H1 (cell line): ENCODE results near the gene ZNF284. TPM values are rescaled to one million over a fixed set of nuclear protein-coding genes. Genes with fewer than 3 reads are reported as not detected.

ENCODE experiments used
- CTCF ChIA-PET: fragments of 300-600 bp; sonication (Branson Sonifier 250); formaldehyde crosslinking; loops from one replicate; lab custom pipeline; 2021; ENCODE audit not compliant: partially characterized antibody; lab: Charles Lee
- POLR2A ChIA-PET: fragments of 300-600 bp; sonication (Branson Sonifier 250); formaldehyde crosslinking; loops from one replicate; lab custom pipeline; 2021; ENCODE audit warnings: inconsistent platforms; ENCODE audit not compliant: partially characterized antibody; lab: Charles Lee
- DNase-seq, 2 experiments: peaks; one replicate each; pipeline versions ENCODE4 v3.0.0 to v3.0.0-alpha.2; 2010 to 2022; ENCODE audit warnings: low spot score in 2 of 2, low read depth in 1 of 2, mixed read lengths in 1 of 2
- FAIRE-seq: peaks from 2 replicates; lab custom pipeline; 2011; peaks lifted over from hg19 to GRCh38; lab: Jason Lieb, UNC
- H2AFZ ChIP-seq: 2 replicates; pipeline ENCODE4 v1.8.1; 2012; ENCODE audit warnings: low read length, inconsistent platforms
- H2AK5ac ChIP-seq: 2 replicates; pipeline ENCODE4 v1.6.1; 2013; ENCODE audit warnings: low read depth, low read length
- H2BK120ac ChIP-seq: replicated peaks from 2 replicates; pipeline ENCODE3; 2013; ENCODE audit warnings: low read depth, low read length, inconsistent platforms
- H2BK12ac ChIP-seq: 2 replicates; pipeline ENCODE4 v1.6.1; 2013; ENCODE audit warnings: low read depth, low read length
- H2BK15ac ChIP-seq: 2 replicates; pipeline ENCODE4 v1.6.1; 2013; ENCODE audit warnings: low read length
- H2BK20ac ChIP-seq: 2 replicates; pipeline ENCODE4 v1.6.1; 2013; ENCODE audit warnings: low read length
- H2BK5ac ChIP-seq: 2 replicates; pipeline ENCODE4 v1.6.1; 2013; ENCODE audit warnings: low read depth, low read length
- H3K14ac ChIP-seq: 2 replicates; pipeline ENCODE4 v1.6.1; 2013; ENCODE audit warnings: inconsistent platforms; ENCODE audit not compliant: insufficient read length
- H3K18ac ChIP-seq: 2 replicates; pipeline ENCODE4 v1.6.1; 2013; ENCODE audit warnings: low read length; ENCODE audit errors: extremely low read depth
- H3K23ac ChIP-seq: 2 replicates; pipeline ENCODE4 v1.6.1; 2013; ENCODE audit warnings: inconsistent platforms; ENCODE audit not compliant: insufficient read length
- H3K23me2 ChIP-seq: 2 replicates; pipeline ENCODE4 v1.6.1; 2013; ENCODE audit warnings: low read depth, low read length
- H3K27ac ChIP-seq: 2 replicates; pipeline ENCODE4 v1.6.1; 2011; ENCODE audit warnings: low read depth, low read length, inconsistent platforms
- H3K27me3 ChIP-seq, 4 experiments: replicated peaks in 1 of 4; 1 replicate in 1 of 4; 2 replicates in 3 of 4; pipeline versions ENCODE4 v1.6.1 to v1.8.1; 2011 to 2013; ENCODE audit warnings: low read length in 3 of 4, mild to moderate bottlenecking in 3 of 4, inconsistent platforms in 2 of 4, mixed read lengths in 2 of 4, moderate library complexity in 1 of 4; ENCODE audit not compliant: control insufficient read depth in 3 of 4, insufficient read depth in 3 of 4; ENCODE audit errors: extremely low read depth in 1 of 4
- H3K36me3 ChIP-seq, 4 experiments: 2 replicates each; pipeline versions ENCODE4 v1.6.1 to v1.8.1; 2011 to 2013; ENCODE audit warnings: mild to moderate bottlenecking in 4 of 4, low read length in 3 of 4, moderate library complexity in 2 of 4, control low read depth in 1 of 4, inconsistent platforms in 1 of 4; ENCODE audit not compliant: insufficient read depth in 4 of 4, control insufficient read depth in 2 of 4
- H3K4ac ChIP-seq: replicated peaks from 2 replicates; pipeline ENCODE3; 2013; ENCODE audit warnings: low read length, low read depth, mixed read lengths, inconsistent platforms; ENCODE audit not compliant: insufficient read length
- H3K4me1 ChIP-seq, 4 experiments: replicated peaks in 1 of 4; 1 replicate in 1 of 4; 2 replicates in 3 of 4; pipeline versions ENCODE4 v1.6.1 to v1.8.1; 2011 to 2013; ENCODE audit warnings: low read length in 3 of 4, inconsistent platforms in 2 of 4, mixed read lengths in 1 of 4; ENCODE audit not compliant: insufficient read depth in 4 of 4, control insufficient read depth in 3 of 4
- H3K4me2 ChIP-seq, 2 experiments: 2 replicates each; pipeline versions ENCODE4 v1.6.1 to v1.8.1; 2011 to 2013; ENCODE audit warnings: low read depth in 2 of 2, low read length in 2 of 2, control low read depth in 1 of 2, inconsistent platforms in 1 of 2, mild to moderate bottlenecking in 1 of 2; ENCODE audit not compliant: insufficient read depth in 1 of 2
- H3K4me3 ChIP-seq, 4 experiments: fragments of 200-600, 300-600 bp in 1 of 4; sonication (generic), shearing (Covaris generic), sonication (Bioruptor Twin) in 1 of 4; 2 replicates each; pipeline versions ENCODE4 v1.5.1 to v1.8.1; 2011 to 2016; ENCODE audit warnings: low read length in 4 of 4, low read depth in 3 of 4, control low read depth in 2 of 4, inconsistent platforms in 2 of 4, mild to moderate bottlenecking in 2 of 4, mixed read lengths in 1 of 4, moderate library complexity in 1 of 4; ENCODE audit not compliant: insufficient read depth in 2 of 4; ENCODE audit errors: extremely low read depth in 1 of 4
- H3K56ac ChIP-seq: replicated peaks from 2 replicates; pipeline ENCODE3; 2013; ENCODE audit warnings: low read depth, mild to moderate bottlenecking, mixed read lengths, low read length, inconsistent platforms; ENCODE audit not compliant: insufficient read length
- H3K79me1 ChIP-seq: 2 replicates; pipeline ENCODE4 v1.6.1; 2013; ENCODE audit warnings: low read depth, low read length, control low read depth
- H3K79me2 ChIP-seq, 2 experiments: 2 replicates each; pipeline versions ENCODE4 v1.6.1 to v1.8.1; 2012 to 2013; ENCODE audit warnings: low read length in 2 of 2, mild to moderate bottlenecking in 2 of 2, inconsistent platforms in 1 of 2; ENCODE audit not compliant: insufficient read depth in 2 of 2, control insufficient read depth in 1 of 2
- H3K9ac ChIP-seq, 4 experiments: replicated peaks in 1 of 4; 1 replicate in 1 of 4; 2 replicates in 3 of 4; pipeline versions ENCODE4 v1.6.1 to v1.8.1; 2011 to 2013; ENCODE audit warnings: low read depth in 3 of 4, low read length in 3 of 4, control low read depth in 2 of 4, mild to moderate bottlenecking in 2 of 4, moderate library complexity in 2 of 4, inconsistent platforms in 1 of 4; ENCODE audit errors: extremely low read depth in 1 of 4
- H3K9me3 ChIP-seq, 2 experiments: 2 replicates each; pipeline versions ENCODE4 v1.6.1 to v1.8.1; 2012 to 2013; ENCODE audit warnings: mild to moderate bottlenecking in 2 of 2, moderate library complexity in 2 of 2, control low read depth in 1 of 2, inconsistent platforms in 1 of 2, low read depth in 1 of 2, low read length in 1 of 2, mixed read lengths in 1 of 2; ENCODE audit not compliant: insufficient read depth in 2 of 2
- H4K20me1 ChIP-seq, 2 experiments: replicated peaks in 1 of 2; 2 replicates each; pipeline versions ENCODE3 to v1.8.1; 2011 to 2013; ENCODE audit warnings: inconsistent platforms in 2 of 2, low read length in 2 of 2, mild to moderate bottlenecking in 1 of 2; ENCODE audit not compliant: insufficient read depth in 2 of 2, control insufficient read depth in 1 of 2
- H4K5ac ChIP-seq: 2 replicates; pipeline ENCODE4 v1.6.1; 2013; ENCODE audit warnings: low read length, low read depth, mixed read lengths, inconsistent platforms; ENCODE audit not compliant: insufficient read length
- H4K8ac ChIP-seq: 2 replicates; pipeline ENCODE4 v1.8.0; 2013; ENCODE audit warnings: mild to moderate bottlenecking, moderate library complexity, low read length, inconsistent platforms; ENCODE audit not compliant: insufficient read depth; ENCODE audit errors: extremely low read depth
- H4K91ac ChIP-seq: replicated peaks from 2 replicates; pipeline ENCODE3; 2013; ENCODE audit warnings: low read length, mixed read lengths, inconsistent platforms; ENCODE audit not compliant: insufficient read length
- BCL11A ChIP-seq, 2 experiments: IDR thresholded peaks; one replicate each; pipeline ENCODE4 v1.6.1; 2011; ENCODE audit warnings: low read depth in 2 of 2, low read length in 2 of 2, mild to moderate bottlenecking in 2 of 2
- GABPA ChIP-seq: IDR thresholded peaks from 2 replicates; pipeline ENCODE4 v1.6.1; 2011; ENCODE audit warnings: mild to moderate bottlenecking, low read length, moderate library complexity, borderline replicate concordance; ENCODE audit not compliant: insufficient read depth
- JUND ChIP-seq: IDR thresholded peaks from 2 replicates; pipeline ENCODE4 v1.6.1; 2011; ENCODE audit warnings: mild to moderate bottlenecking, improper control_type of control experiment, low read length
- KDM4A ChIP-seq: IDR thresholded peaks from one replicate; pipeline ENCODE4 v1.7.1; 2012; ENCODE audit warnings: low read depth, mild to moderate bottlenecking, moderate library complexity, low read length, inconsistent platforms; ENCODE audit not compliant: severe bottlenecking
- POLR2A ChIP-seq, 2 experiments: IDR thresholded peaks; 1 replicate in 1 of 2; 2 replicates in 1 of 2; pipeline ENCODE4 v1.6.1; 2011; ENCODE audit warnings: low read depth in 2 of 2, low read length in 2 of 2, mild to moderate bottlenecking in 2 of 2; ENCODE audit errors: control extremely low read depth in 1 of 2
- POLR2AphosphoS5 ChIP-seq: IDR thresholded peaks from 2 replicates; pipeline ENCODE4 v1.6.1; 2011; ENCODE audit warnings: low read depth, low read length
- SIN3A ChIP-seq, 2 experiments: IDR thresholded peaks in 1 of 2; conservative IDR thresholded peaks in 1 of 2; 2 replicates each; pipeline ENCODE4 v1.6.1; 2011 to 2012; ENCODE audit warnings: low read length in 2 of 2, improper control_type of control experiment in 1 of 2, low read depth in 1 of 2, mild to moderate bottlenecking in 1 of 2
- WGBS, 2 experiments: shearing (Covaris generic) in 1 of 2; methylation state at CpG; one replicate each; pipeline versions ENCODE4 v1.1.6 to v1.1.7; 2013 to 2015; ENCODE audit warnings: low lambda C conversion rate in 2 of 2, mixed read lengths in 2 of 2, inconsistent platforms in 1 of 2, low coverage in 1 of 2, missing lambda C conversion rate in 1 of 2; ENCODE audit not compliant: insufficient replicate concordance in 2 of 2, insufficient coverage in 1 of 2, insufficient read length in 1 of 2; ENCODE audit errors: extremely low coverage in 1 of 2, missing lambda C conversion rate in 1 of 2; 5-methylcytosine and 5-hydroxymethylcytosine counted together
- long read RNA-seq, 2 experiments: library from RNA in 1 of 2; library from capped mRNA in 1 of 2; stranded (forward); transcript quantifications; one replicate each; pipeline ENCODE4 v2.0.0, GENCODE V29; 2021; ENCODE audit warnings: inconsistent platforms in 1 of 2
- polyA minus RNA-seq, 3 experiments: library from RNA; depleted of rRNA, polyadenylated mRNA; stranded (reverse); fragments of >200 nt; gene quantifications; 1 replicate in 2 of 3; 2 replicates in 1 of 3; pipeline ENCODE4 v1.2.3, GENCODE V29; 2011
- polyA plus RNA-seq, 7 experiments: library from polyadenylated mRNA; depleted of rRNA in 3 of 7; stranded (reverse) in 5 of 7; unstranded in 2 of 7; fragments of >200 nt in 5 of 7; fragments of 200-250 nt in 2 of 7; gene quantifications; 1 replicate in 5 of 7; 2 replicates in 1 of 7; 4 replicates in 1 of 7; pipeline versions ENCODE4 v1.2.1 to v1.2.3, GENCODE V29; 2011 to 2013; ENCODE audit warnings: missing spikeins in 2 of 7, mixed read lengths in 2 of 7
- total RNA-seq: library from RNA; stranded (reverse); fragmentation: NEBNext Ultra II Directional; extraction: Animal tissue kit (Norgen Biotek cat#: 25700); gene quantifications from 2 replicates; pipeline ENCODE4 v1.2.1, GENCODE V29; 2021
- TF ChIP-seq, protein P1 (sequence below): IDR thresholded peaks from 2 replicates; pipeline ENCODE4 v1.6.1; 2012; ENCODE audit warnings: inconsistent platforms

Gene ZNF284
- 3.4 and 3.5 TPM in 2 replicates for total RNA-seq
- 0.77 and 1.1 TPM in 2 replicates for polyA plus RNA-seq (2011; rRNA removed)
- polyA plus RNA-seq (2011; cell fraction: cytosol; rRNA removed) = 1.1 TPM
- 0.68 TPM for polyA plus RNA-seq (2011; cell fraction: nucleus; rRNA removed)
- polyA plus RNA-seq (2012, experiment 1 of 2) = 0.94 to 1.1 TPM (median 0.98 TPM) in 4 replicates
- 0.20 TPM for polyA plus RNA-seq (2012, experiment 2 of 2)
- polyA plus RNA-seq (2013, experiment 1 of 2) = 1.8 TPM
- 1.7 TPM for polyA plus RNA-seq (2013, experiment 2 of 2)
- 2.7 and 3.5 TPM in 2 replicates for polyA minus RNA-seq (2011; rRNA and poly(A)+ RNA removed)
- polyA minus RNA-seq (2011; cell fraction: cytosol; rRNA and poly(A)+ RNA removed) = 2.3 TPM
- polyA minus RNA-seq (2011; cell fraction: nucleus; rRNA and poly(A)+ RNA removed) = 1.00 TPM
- long read RNA-seq, experiment 1 = 0 reads
- long read RNA-seq, experiment 2, full-length matches to known transcripts = 2 of 3 reads
- long read RNA-seq, experiment 2, partial matches to known transcripts = 0 of 3 reads
- long read RNA-seq, experiment 2, other reads (novel, unspliced or antisense) = 1 of 3 reads

DNA sequence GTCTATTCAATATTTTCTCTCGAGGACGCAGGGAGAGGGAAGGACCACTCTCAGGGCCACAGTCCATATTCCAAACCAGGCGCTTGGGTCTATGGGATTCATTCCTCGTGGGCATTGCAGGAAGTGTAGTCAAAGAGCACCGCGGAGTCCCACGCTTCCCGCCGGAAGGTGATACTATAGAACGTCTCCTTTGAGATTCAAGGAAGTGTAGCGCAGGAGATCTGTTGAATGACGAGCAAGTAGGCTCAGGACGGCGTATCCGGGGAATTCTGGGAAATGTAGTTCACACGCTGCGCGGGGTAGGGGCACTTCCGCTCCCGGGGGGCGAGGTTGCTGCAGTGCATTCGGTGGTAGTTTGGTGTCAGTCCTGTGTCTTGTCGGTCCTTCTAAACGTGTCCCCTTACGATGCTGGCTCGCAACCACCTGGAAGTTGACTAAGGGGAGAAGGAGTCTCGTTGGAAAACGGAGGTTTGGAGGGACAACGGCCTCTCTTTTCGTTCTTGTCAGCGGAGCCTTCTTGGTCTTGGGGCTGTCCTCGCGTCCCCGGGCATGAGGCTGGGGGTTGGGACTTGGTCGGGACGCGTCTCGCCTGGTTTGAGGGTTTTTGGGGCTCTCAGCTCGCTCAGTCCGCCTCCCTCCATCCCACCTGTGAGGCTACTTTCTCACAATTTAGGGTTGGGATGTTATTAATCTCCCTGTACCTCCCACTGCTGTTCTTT, at the start of gene ZNF284:
Gene ZNF284 (plus strand): TSS at position 336 of the 719 bp plus-strand sequence. CDS start 4,231 bp downstream, outside the sequence.
- no peak within 1 kb of the TSS; the same call in 1 of the 2 replicates for H2AK5ac ChIP-seq
- no peak within 1 kb of the TSS for H3K23ac ChIP-seq
- 3% methylated on average over 34 of the region's 40 CpGs; no CpG with 5 or more reads in 1 of the 2 experiments for WGBS, 2 experiments
- ChIA-PET POLR2A (interaction anchor here (1.4 kb wide), 1 partner anchor 40 kb away, joined by 5 read pairs; no protein-coding TSS in a partner anchor), CTCF (no interaction called here)
- H4K5ac ChIP-seq = peak within 1 kb of the TSS; percentile 23
- no peak within 1 kb of the TSS for H4K8ac ChIP-seq
- peaks cover 0 to 5% (median 2%) of the 10 kb centered on the region in 4 experiments; a peak in 3 of 7 replicates for H3K27me3 ChIP-seq
- H3K4me1 ChIP-seq = peaks cover 0 to 1% (median 0%) of the 10 kb centered on the region in 4 experiments; a peak in 2 of 7 replicates
- peak within 1 kb of the TSS; percentile 41 for H4K91ac ChIP-seq
- H3K4ac ChIP-seq = no peak within 1 kb of the TSS
- H2BK5ac ChIP-seq = peak within 1 kb of the TSS; percentile 52; the same call in 1 of the 2 replicates
- FAIRE-seq (peak; percentile 81), DNase-seq (peak; percentile 69 to 86)
- H3K23me2 ChIP-seq = peaks cover 9% of the 10 kb centered on the region
- H3K79me1 ChIP-seq = no peaks in the 10 kb centered on the region
- peak within 1 kb of the TSS in 3 of 4 experiments; percentile 40 to 69 (median 42); a peak in 5 of 7 replicates for H3K9ac ChIP-seq
- peak within 1 kb of the TSS; percentile 99 for H2AFZ ChIP-seq
- H3K18ac ChIP-seq = no peak within 1 kb of the TSS; the same call in 1 of the 2 replicates
- peak within 1 kb of the TSS; percentile 74 to 94 (median 87) for H3K4me3 ChIP-seq
- H3K36me3 ChIP-seq = peaks cover 0 to 7% (median 2%) of the 10 kb centered on the region in 4 experiments; a peak in 4 of 8 replicates
- no peaks in the 10 kb centered on the region; a peak in 1 of 4 replicates for H3K79me2 ChIP-seq
- H2BK15ac ChIP-seq = no peak within 1 kb of the TSS
- no peaks in the 10 kb centered on the region for H4K20me1 ChIP-seq
- peaks cover 7 to 8% of the 10 kb centered on the region in 2 experiments for H3K9me3 ChIP-seq
- H3K27ac ChIP-seq = no peak within 1 kb of the TSS; the same call in 1 of the 2 replicates
- H3K14ac ChIP-seq = no peak within 1 kb of the TSS
- H2BK20ac ChIP-seq = no peak within 1 kb of the TSS
- 0 out of 2 replicates have a peak within 1 kb of the TSS, but pooled peaks have one; percentile 29 for H2BK12ac ChIP-seq
- H3K56ac ChIP-seq = no peak within 1 kb of the TSS
- no peak within 1 kb of the TSS for H2BK120ac ChIP-seq
- peak within 1 kb of the TSS; percentile 83 to 88 for H3K4me2 ChIP-seq
- TF ChIP-seq KDM4A (peak; percentile 98), BCL11A (IDR thresholded peaks at IDR 0.05; ENCODE audit: low read depth in 2 of 2, low read length in 2 of 2) (no peak), POLR2A (IDR thresholded peaks at IDR 0.05; ENCODE audit: control extremely low read depth in 1 of 2, low read depth in 2 of 2, low read length in 2 of 2) (peak in 1 of 2 experiments; percentile 23; a peak in 1 of 3 replicates), POLR2AphosphoS5 (peak; percentile 63; the same call in 1 of the 2 replicates), SIN3A (conservative IDR thresholded peaks at IDR 0.05 in 1 of 2, IDR thresholded peaks at IDR 0.05 in 1 of 2; ENCODE audit: low read depth in 1 of 2, low read length in 2 of 2) (peak; percentile 51 to 70; a peak in 1 of 4 replicates), JUND (no peak), GABPA (peak; percentile 86; the same call in 1 of the 2 replicates)
- TF ChIP-seq, protein P1, sequence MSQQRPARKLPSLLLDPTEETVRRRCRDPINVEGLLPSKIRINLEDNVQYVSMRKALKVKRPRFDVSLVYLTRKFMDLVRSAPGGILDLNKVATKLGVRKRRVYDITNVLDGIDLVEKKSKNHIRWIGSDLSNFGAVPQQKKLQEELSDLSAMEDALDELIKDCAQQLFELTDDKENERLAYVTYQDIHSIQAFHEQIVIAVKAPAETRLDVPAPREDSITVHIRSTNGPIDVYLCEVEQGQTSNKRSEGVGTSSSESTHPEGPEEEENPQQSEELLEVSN = peak; percentile 81
